Ureter (tissue), 1 donor: ENCODE data around the gene APP. TPM values are rescaled to one million over a fixed set of nuclear protein-coding genes. Genes with fewer than 3 reads are reported as not detected.

ENCODE experiments used
- DNase-seq: peaks from one replicate; pipeline ENCODE4 v3.0.0-alpha.2; 2020; ENCODE audit warnings: low spot score
- total RNA-seq: library from RNA; stranded (reverse); gene quantifications from one replicate; pipeline ENCODE4 v1.2.4, GENCODE V29; 2023
- donor health status: DM: yes; HTN: yes; CAD: no.

APP gene
- total RNA-seq, 1 donor from 2014 or later = 491 TPM

- DNase-seq = no peak
Observed at GRCh38 chr21:25870084-25870483, 300.5 kb downstream of the APP start.

- DNase-seq = no peak
Observed at GRCh38 chr21:25867061-25867460, 303.5 kb downstream of the APP start.

GRCh38 chr21:25863747-25864146, 306.8 kb downstream of the APP start:
- no peak for DNase-seq

GRCh38 chr21:25863031-25863430, 307.5 kb downstream of the APP start:
- DNase-seq = no peak

- no peak for DNase-seq
Observed at GRCh38 chr21:25862596-25862995, 308.0 kb downstream of the APP start.

GRCh38 chr21:25862112-25862511, 308.5 kb downstream of the APP start:
- DNase-seq = no peak

- no peak for DNase-seq
Observed at GRCh38 chr21:25859235-25859929, 311.2 kb downstream of the APP start.

- DNase-seq = no peak
Observed at GRCh38 chr21:25858325-25858724, 312.2 kb downstream of the APP start.

GRCh38 chr21:25857308-25858074, 313.1 kb downstream of the APP start:
- DNase-seq = peak; percentile 57

- DNase-seq = no peak
Observed at GRCh38 chr21:25855576-25855975, 315.0 kb downstream of the APP start.

GRCh38 chr21:25850126-25850842, 320.3 kb downstream of the APP start:
- no peak for DNase-seq

- no peak for DNase-seq
Observed at GRCh38 chr21:25848309-25848708, 322.3 kb downstream of the APP start.

- DNase-seq = no peak
Observed at GRCh38 chr21:25845729-25846256, 324.8 kb downstream of the APP start.

- no peak for DNase-seq
Observed at GRCh38 chr21:25842925-25843324, 327.6 kb downstream of the APP start.

- DNase-seq = no peak
Observed at GRCh38 chr21:25838809-25839208, 331.8 kb downstream of the APP start.

- DNase-seq = no peak
Observed at GRCh38 chr21:25837533-25838265, 332.9 kb downstream of the APP start.

- no peak for DNase-seq
Observed at GRCh38 chr21:25836396-25836795, 334.2 kb downstream of the APP start.

- DNase-seq = no peak
Observed at GRCh38 chr21:25834381-25834780, 336.2 kb downstream of the APP start.

- DNase-seq = no peak
Observed at GRCh38 chr21:25831300-25831960, 339.1 kb downstream of the APP start.
